Dendritic cell treated with granulocyte-macrophage colony-stimulating factor and Interleukin-4, amounts not matched to agents 40 ng/mL and 50 ng/mL, for 4 days (primary cell): Measurements from ENCODE around the gene MAGEF1.

Source experiments
- H3K27ac Mint-ChIP-seq: one replicate; pipeline ENCODE4 v1.8.0; 2022; ENCODE audit warnings: mild to moderate bottlenecking, mixed read lengths
- H3K27me3 Mint-ChIP-seq: one replicate; pipeline ENCODE4 v1.8.0; 2022; ENCODE audit warnings: mild to moderate bottlenecking, mixed read lengths
- H3K36me3 Mint-ChIP-seq: one replicate; pipeline ENCODE4 v1.8.0; 2022; ENCODE audit warnings: low read depth, mixed read lengths
- H3K4me1 Mint-ChIP-seq: one replicate; pipeline ENCODE4 v1.8.0; 2022; ENCODE audit warnings: low read depth, mixed read lengths
- H3K4me3 Mint-ChIP-seq: one replicate; pipeline ENCODE4 v1.8.0; 2022; ENCODE audit warnings: mild to moderate bottlenecking, moderate library complexity, mixed read lengths
- H3K9me3 Mint-ChIP-seq: one replicate; pipeline ENCODE4 v1.8.0; 2022; ENCODE audit warnings: mixed read lengths
- intact Hi-C: fragments of 100-400 bp; cut with micrococcal nuclease; formaldehyde crosslinking; loops from one replicate; pipeline ENCODE4 v1.15.0; 2022

Gene MAGEF1

DNA sequence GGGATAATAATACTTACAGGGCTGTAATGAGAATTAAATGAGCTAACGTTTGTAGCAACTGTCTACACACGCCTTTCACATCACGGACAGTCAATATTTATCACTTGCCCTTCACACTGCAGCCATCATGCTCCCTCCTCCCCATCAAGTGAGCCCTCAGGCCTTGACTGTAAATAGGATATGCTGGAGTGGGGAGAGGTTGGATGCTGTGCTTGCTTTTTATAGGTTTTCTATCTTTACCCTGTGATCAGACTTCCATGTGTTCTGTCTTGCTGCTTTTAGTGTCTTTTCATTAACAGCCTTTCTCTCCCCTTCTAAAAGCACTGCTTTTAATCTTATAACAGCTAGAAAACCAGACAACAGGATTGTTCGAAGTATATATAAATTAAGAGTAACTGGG lies 12.8 kb upstream of the MAGEF1 start:
- intact Hi-C loops = loop anchor here (5.0 kb wide), 1 partner anchor 53 kb away; no protein-coding TSS in a partner anchor
- H3K27ac Mint-ChIP-seq = no peak overlapping the region
- H3K36me3 Mint-ChIP-seq = no peaks in the 10 kb centered on the region
- no peaks in the 10 kb centered on the region for H3K9me3 Mint-ChIP-seq
- H3K4me3 Mint-ChIP-seq = no peak overlapping the region
- H3K27me3 Mint-ChIP-seq = no peaks in the 10 kb centered on the region
- H3K4me1 Mint-ChIP-seq = peaks cover 6% of the 10 kb centered on the region

DNA sequence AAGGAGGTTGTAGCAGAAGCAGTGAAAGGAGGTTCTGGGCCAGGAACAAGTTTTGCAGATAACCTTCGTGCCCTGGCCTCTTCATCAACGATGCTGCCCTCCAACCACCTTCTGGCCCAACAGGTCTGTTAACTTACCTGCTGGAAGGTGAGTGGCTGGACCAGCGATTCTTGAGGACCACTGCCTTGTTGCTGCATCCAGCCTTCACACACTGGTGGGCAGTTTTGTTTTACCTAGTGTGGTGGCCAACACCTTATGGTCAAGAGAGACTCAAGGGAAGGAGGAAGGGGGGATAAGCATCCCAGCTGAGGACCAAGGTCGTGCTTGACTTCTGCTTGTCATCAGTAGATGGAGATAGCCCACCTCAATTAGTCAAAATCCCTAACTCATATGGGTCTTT lies 7.8 kb upstream of the MAGEF1 start:
- H3K4me3 Mint-ChIP-seq = no peak overlapping the region
- H3K36me3 Mint-ChIP-seq = no peaks in the 10 kb centered on the region
- no peak overlapping the region for H3K27ac Mint-ChIP-seq
- no peaks in the 10 kb centered on the region for H3K27me3 Mint-ChIP-seq
- intact Hi-C loops = no loop called here
- no peaks in the 10 kb centered on the region for H3K9me3 Mint-ChIP-seq
- peaks cover 21% of the 10 kb centered on the region for H3K4me1 Mint-ChIP-seq

DNA sequence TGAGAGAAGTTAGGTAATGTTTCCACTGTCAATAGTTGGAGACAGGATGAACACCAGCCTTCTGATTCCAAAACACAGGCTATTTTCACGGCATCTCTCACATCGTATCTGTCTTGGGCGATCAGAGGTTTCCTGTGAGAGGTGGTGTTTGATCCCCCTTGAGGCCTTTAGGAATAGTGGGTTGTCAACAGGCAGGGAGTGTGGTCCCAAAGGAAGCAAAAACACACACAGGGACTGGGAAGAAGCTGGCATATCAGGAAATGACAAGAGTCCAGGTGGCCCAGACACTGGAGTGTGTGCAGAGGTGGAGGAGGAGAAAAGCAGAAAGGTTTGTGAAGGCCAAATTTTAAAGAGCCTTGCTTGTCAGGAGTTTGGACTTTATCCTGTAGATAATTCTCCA lies 6.6 kb upstream of the MAGEF1 start:
- no peak overlapping the region for H3K27ac Mint-ChIP-seq
- no peaks in the 10 kb centered on the region for H3K36me3 Mint-ChIP-seq
- intact Hi-C loops = no loop called here
- H3K4me1 Mint-ChIP-seq = peaks cover 21% of the 10 kb centered on the region
- H3K4me3 Mint-ChIP-seq = no peak overlapping the region
- no peaks in the 10 kb centered on the region for H3K9me3 Mint-ChIP-seq
- H3K27me3 Mint-ChIP-seq = no peaks in the 10 kb centered on the region

DNA sequence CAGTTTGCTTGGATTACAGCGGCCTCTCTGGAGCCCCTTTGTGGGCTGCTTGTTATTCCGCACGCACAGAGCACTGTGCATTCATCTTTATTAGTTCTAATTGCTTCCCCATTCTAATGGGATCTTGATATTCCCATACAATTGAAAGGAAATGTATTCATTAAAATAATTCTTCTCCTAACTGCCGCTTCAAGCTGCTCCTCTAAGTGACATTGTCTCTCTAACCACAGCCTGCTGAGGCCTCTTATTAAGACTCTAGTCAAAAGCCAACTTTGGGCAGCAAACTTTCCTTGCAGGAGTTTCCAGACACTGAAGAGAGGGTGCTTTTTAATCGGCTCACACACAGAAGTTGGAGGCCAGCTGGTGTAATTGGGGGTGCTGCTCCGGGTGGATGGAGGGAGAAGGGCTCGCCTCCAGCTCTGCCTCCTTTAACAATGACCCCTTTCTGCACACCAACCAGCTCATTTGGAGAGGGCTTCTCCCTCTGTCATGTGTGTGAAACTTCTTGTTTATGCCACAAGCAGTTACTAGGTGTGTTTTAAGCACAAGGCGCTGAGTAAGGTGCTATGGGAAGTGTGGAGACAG lies 5.6 kb upstream of the MAGEF1 start:
- intact Hi-C loops = no loop called here
- Mint-ChIP-seq H3K36me3 (no peaks in the 10 kb centered on the region), H3K4me3 (no peak overlapping the region), H3K27ac (peak overlapping the region; percentile 16), H3K4me1 (peaks cover 29% of the 10 kb centered on the region), H3K27me3 (no peaks in the 10 kb centered on the region), H3K9me3 (no peaks in the 10 kb centered on the region)

DNA sequence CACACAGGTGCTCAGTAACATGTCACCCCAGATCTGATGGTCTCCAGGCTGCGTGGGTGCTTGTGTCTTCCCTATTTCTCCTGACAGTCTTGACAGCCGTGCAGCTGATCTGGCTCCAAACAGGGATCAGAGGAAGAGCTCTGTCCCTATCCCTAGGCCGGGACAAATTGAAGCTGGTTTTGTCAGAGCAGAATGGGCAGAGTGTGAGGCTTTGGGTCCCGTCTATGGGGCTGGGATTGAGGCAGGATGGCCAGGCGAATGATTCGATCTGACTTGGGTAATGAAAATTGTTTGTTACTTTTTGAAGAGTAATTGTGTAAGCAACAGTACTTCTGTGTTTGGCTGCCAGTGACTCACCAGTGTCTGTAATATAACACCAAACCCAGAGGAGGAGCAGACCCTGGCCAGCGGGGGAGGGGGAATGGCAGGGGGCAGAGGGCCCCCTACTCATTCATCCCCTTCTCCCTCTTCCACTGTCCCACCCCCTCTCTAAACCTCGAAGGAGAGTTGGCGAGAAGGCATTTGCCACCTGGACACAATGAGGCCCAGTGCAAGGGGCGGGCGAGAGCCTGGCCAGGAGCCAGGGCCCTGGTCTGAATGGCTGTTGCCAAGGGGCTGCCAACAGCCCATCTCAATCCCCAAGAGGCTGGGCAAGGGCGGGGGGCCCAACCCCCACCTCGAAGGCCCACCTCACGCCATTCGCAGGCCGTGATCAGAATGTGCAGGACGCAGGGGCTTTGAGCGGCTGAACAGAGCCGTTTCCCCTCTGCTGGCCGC lies 4.9 kb upstream of the MAGEF1 start:
- Mint-ChIP-seq H3K4me3 (no peak overlapping the region), H3K27ac (peak overlapping the region; percentile 58), H3K9me3 (no peaks in the 10 kb centered on the region), H3K27me3 (no peaks in the 10 kb centered on the region), H3K36me3 (no peaks in the 10 kb centered on the region), H3K4me1 (peaks cover 36% of the 10 kb centered on the region)
- intact Hi-C loops = no loop called here

DNA sequence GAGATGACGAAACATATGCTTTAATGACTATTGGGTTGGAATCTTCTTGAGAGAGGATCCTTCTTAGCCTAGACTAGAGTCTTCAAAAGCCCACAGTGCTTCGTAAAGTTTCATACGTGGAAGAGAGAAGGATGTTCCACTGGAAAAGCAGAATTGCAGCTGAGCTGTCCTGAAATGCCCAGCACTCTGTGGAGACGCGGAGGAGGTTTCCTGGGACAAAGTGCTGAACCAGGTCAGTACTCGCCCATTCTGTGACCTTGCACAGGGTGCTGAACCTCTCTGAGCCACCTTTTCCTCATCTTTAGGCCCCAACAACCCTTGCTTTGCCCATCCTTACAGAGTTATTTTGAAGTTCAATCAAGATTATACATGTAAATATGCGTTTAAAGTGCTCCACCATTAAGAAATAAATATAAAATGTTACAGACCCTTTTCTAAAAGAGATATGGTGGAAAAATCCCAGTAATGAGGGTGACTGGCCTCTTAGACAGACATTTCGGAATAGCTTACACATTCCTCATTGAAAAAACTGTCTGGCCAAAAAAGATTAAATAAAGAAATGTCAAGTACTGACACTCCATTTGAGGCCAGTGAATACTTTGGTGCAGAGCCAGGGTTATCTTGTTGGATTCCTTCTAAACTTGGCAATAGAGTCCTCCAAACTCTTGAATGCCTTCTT lies 4.2 kb upstream of the MAGEF1 start:
- H3K27me3 Mint-ChIP-seq = no peaks in the 10 kb centered on the region
- H3K4me1 Mint-ChIP-seq = peaks cover 43% of the 10 kb centered on the region
- no peak overlapping the region for H3K4me3 Mint-ChIP-seq
- no peaks in the 10 kb centered on the region for H3K9me3 Mint-ChIP-seq
- intact Hi-C loops = no loop called here
- peak overlapping the region; percentile 58 for H3K27ac Mint-ChIP-seq
- H3K36me3 Mint-ChIP-seq = no peaks in the 10 kb centered on the region

DNA sequence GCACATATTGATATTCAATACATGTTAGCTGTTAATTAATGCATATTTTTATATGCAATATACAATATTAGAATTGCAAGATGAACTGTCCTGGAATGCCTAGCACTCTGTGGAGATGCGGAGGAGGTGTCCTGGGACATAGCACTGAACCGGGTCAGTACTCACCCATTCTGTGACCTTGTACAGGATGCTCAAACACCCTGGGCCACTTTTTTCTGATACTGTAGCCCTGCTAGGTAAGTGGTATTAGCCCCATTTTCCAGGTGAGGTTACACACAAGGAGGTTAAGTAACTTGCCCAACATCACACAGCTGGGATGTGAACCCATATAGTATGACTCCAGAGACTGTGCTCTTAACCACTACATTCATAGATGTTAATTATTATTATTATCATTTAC lies 1.7 kb upstream of the MAGEF1 start:
- Mint-ChIP-seq H3K36me3 (no peaks in the 10 kb centered on the region), H3K4me1 (peaks cover 61% of the 10 kb centered on the region), H3K9me3 (no peaks in the 10 kb centered on the region), H3K27ac (no peak overlapping the region), H3K4me3 (no peak overlapping the region), H3K27me3 (no peaks in the 10 kb centered on the region)
- intact Hi-C loops = no loop called here

DNA sequence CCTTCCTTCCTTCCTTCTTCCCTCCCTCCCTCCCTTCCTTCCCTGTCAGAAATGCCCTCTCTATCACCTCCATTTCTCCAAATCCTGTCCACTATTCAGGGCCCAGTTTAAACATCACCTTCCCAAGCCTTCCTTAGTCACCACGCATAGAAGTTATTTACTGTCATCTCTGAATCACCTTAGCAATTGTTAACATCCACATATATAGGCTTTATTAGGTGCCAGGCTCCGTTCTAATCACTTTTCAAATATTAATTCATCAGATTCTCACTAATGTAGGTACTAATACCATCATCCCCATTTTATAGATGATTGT lies 1.1 kb upstream of the MAGEF1 start:
- no peaks in the 10 kb centered on the region for H3K36me3 Mint-ChIP-seq
- no peaks in the 10 kb centered on the region for H3K9me3 Mint-ChIP-seq
- intact Hi-C loops = no loop called here
- peaks cover 57% of the 10 kb centered on the region for H3K4me1 Mint-ChIP-seq
- H3K4me3 Mint-ChIP-seq = no peak overlapping the region
- no peaks in the 10 kb centered on the region for H3K27me3 Mint-ChIP-seq
- peak overlapping the region; percentile 57 for H3K27ac Mint-ChIP-seq

DNA sequence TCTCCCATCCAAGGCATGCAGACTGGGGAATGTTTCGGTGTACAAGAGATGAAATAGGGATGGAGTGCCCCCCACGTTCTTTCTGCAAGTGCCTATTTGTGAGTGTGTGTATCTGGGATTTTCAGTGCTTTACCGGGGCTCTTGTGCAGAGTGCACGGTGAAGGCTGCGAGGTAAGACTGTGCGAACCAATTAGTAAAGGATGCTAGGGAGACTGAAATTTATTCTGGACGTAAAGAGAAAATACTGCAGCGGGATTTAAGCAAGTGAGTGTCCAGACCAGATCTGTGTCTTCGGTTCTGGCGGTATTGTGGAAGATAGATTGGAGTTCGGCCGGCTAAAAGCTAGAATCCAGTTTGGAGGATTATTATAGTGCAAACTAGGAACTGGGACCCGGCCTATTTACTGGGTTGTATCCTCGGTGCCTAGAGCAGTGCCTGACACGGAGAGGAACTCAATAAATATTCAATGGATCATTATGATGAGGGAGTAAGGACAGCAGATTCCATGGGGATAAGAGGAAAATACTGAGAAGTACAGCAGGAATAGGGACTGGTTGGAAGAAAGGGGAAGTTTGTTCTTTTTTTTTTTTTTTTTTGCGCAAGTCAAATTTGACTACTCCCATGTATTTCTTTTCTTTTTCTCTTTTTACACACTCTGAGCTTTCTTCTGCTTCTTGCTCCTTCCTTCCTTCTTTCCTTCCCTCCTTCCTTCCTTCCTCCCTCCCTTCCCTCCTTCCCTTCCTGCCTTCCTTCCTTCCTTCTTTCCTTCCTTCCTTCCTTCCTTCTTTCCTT lies 580 bp upstream of the MAGEF1 start:
- H3K36me3 Mint-ChIP-seq = no peaks in the 10 kb centered on the region
- intact Hi-C loops = no loop called here

DNA sequence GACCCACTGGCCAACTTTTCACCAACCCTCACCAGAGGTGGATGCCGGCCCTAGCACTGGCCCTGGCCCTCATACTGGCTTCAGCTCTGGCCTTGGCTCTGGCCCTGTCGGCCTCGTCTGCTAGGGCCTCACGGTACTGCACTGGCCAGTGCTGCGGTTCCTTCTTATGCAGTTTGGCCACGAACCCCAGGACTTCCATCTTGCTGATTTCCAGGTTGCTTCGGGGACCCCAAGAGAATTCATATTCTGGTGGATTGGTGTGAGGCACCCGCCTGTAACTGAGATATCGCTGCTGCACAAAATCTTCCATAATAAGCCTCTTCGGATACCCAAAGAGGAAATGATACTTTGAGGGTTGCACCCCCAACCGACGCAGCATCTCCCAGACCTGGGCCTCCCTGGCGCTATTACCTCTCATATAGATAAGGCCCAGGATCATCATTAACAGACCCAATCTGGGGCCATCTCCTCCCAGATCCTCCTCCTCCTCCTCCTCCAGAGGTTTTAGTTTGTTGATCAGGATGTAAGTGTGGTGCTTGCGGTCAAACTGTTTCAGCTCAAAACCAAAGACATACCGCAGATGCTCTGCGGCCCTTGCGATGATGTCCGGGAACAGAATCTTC lies 883 bp downstream of the MAGEF1 start:
- Mint-ChIP-seq H3K27me3 (no peaks in the 10 kb centered on the region), H3K9me3 (no peaks in the 10 kb centered on the region), H3K4me1 (peaks cover 40% of the 10 kb centered on the region), H3K36me3 (no peaks in the 10 kb centered on the region), H3K27ac (peak overlapping the region; percentile 57), H3K4me3 (peak overlapping the region; percentile 66)
- intact Hi-C loops = no loop called here

More for the DNA sequence above, 580 bp upstream of the MAGEF1 start:
- no peaks in the 10 kb centered on the region for H3K27me3 Mint-ChIP-seq
- H3K4me1 Mint-ChIP-seq = peaks cover 51% of the 10 kb centered on the region
- H3K27ac Mint-ChIP-seq = peak overlapping the region; percentile 57
- no peaks in the 10 kb centered on the region for H3K9me3 Mint-ChIP-seq
- peak overlapping the region; percentile 66 for H3K4me3 Mint-ChIP-seq

DNA sequence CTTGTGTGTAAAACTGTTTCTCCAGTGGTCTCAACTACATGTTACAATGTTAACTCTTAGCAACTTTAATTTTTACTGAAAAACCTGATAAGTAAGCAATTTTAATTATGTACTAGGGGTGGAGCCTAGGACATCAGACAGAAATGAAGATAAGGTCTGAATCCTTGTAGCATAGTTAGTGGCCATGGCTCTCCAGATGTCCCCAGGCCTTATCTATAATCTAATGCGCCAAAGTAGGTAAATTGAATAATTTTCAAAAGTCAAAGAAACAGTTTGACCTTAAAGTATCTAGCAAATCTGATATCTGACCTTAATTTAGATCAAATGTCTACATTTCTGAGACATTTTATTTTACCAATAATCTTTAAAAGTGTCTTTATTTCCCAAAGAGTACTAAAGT lies 8.2 kb downstream of the MAGEF1 start:
- Mint-ChIP-seq H3K27ac (no peak overlapping the region), H3K9me3 (no peaks in the 10 kb centered on the region), H3K4me1 (no peaks in the 10 kb centered on the region), H3K36me3 (no peaks in the 10 kb centered on the region), H3K27me3 (no peaks in the 10 kb centered on the region), H3K4me3 (no peak overlapping the region)
- intact Hi-C loops = no loop called here

DNA sequence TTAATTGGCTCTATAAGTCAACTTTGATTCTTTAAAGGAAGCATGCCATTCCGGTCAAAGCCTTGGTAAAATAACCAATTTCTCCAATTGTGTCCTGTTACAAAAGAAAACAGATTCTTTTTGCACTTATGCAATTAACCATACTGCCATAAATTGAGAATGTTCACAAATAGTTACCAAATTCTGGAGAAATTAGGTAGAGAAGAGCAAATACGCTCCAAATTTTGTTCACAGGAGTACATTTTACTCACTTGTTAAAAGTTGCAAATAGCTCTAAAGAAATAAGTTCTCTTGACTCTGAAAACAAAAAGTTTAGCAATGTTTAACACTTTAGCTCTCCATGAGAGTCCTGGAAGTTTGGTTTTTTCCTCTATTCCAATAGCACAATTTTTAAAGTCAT lies 11.1 kb downstream of the MAGEF1 start:
- no peak overlapping the region for H3K4me3 Mint-ChIP-seq
- peaks cover 18% of the 10 kb centered on the region for H3K4me1 Mint-ChIP-seq
- H3K27ac Mint-ChIP-seq = no peak overlapping the region
- H3K9me3 Mint-ChIP-seq = no peaks in the 10 kb centered on the region
- intact Hi-C loops = no loop called here
- no peaks in the 10 kb centered on the region for H3K36me3 Mint-ChIP-seq
- peaks cover 4% of the 10 kb centered on the region for H3K27me3 Mint-ChIP-seq

DNA sequence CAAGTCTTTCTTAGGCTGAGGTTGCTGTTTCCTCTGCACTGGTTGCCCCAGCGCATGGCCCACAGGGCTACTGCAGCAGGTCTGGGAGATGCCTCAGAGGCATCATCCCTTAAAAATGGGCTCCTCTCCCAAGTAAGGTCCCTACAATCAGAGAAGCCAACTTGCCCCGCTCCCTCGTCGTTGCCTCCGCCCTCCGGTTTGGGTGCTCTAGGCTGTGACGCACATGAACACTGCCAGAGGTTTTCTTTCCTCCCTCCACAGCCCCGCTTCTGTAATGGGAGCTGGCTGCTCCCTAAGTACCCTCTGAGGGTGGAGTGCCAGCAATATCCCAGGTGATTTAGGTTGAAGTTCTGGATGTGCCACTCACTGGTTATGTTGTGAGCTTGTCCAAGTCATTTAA lies 14.0 kb downstream of the MAGEF1 start:
- H3K27ac Mint-ChIP-seq = no peak overlapping the region
- no peaks in the 10 kb centered on the region for H3K36me3 Mint-ChIP-seq
- intact Hi-C loops = no loop called here
- H3K4me1 Mint-ChIP-seq = peaks cover 26% of the 10 kb centered on the region
- H3K9me3 Mint-ChIP-seq = no peaks in the 10 kb centered on the region
- H3K27me3 Mint-ChIP-seq = peaks cover 11% of the 10 kb centered on the region
- H3K4me3 Mint-ChIP-seq = no peak overlapping the region

DNA sequence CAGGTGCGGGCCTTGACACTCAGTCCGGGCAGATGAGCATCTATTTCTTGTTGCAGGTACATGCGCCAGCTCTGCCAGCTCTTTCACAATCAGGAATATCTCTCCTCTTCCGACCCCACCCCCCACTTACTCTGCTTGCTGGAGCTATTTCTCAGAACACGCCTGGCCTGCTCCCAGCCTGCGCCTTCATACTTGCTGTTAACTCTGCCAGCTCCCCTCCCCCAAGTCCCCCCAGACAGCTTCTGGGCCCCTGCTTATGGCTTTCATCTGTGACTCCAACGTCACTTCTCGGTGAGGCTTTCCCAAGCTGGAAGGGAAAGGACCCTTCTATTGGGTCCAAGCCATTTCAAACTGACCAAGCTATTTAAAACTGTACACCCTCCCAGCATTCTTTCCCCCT lies 15.2 kb downstream of the MAGEF1 start:
- peaks cover 37% of the 10 kb centered on the region for H3K4me1 Mint-ChIP-seq
- H3K36me3 Mint-ChIP-seq = no peaks in the 10 kb centered on the region
- no peaks in the 10 kb centered on the region for H3K9me3 Mint-ChIP-seq
- no peak overlapping the region for H3K27ac Mint-ChIP-seq
- H3K27me3 Mint-ChIP-seq = peaks cover 16% of the 10 kb centered on the region
- intact Hi-C loops = no loop called here
- no peak overlapping the region for H3K4me3 Mint-ChIP-seq
